IMR-90 (cell line): ENCODE results near the gene CAV2. TPM values are rescaled to one million over a fixed set of nuclear protein-coding genes. Genes with fewer than 3 reads are reported as not detected.

ENCODE experiments used
- ATAC-seq: fragments of 200-7000 bp; cut with Tn5 transposase; 2 replicates; pipeline ENCODE4 v1.9.1; 2020; ENCODE audit warnings: low read depth, mild to moderate bottlenecking, moderate library complexity
- BruUV-seq: library from RNA; stranded (reverse); fragments of 400-500 nt; replicated peaks from 2 replicates; lab custom pipeline; 2021; lab: Mats Ljungman, UMichigan
- CTCF ChIA-PET: fragments of 300-600 bp; formaldehyde crosslinking; extraction: SDS; loops from one replicate; lab custom pipeline; 2021; ENCODE audit warnings: antibody characterized with exemption; lab: Yijun Ruan, JAX
- POLR2A ChIA-PET: fragments of 300-600 bp; sonication (Branson Sonifier 250); formaldehyde crosslinking; loops from one replicate; lab custom pipeline; 2022; ENCODE audit warnings: antibody characterized with exemption; ENCODE audit not compliant: unreplicated experiment; lab: Charles Lee
- DNase-seq: peaks from one replicate; pipeline ENCODE4 v3.0.0; 2013
- H2AFZ ChIP-seq: replicated peaks from 2 replicates; pipeline ENCODE3; 2013; ENCODE audit warnings: low read length, mild to moderate bottlenecking; ENCODE audit not compliant: poor library complexity
- H2AK5ac ChIP-seq: 2 replicates; pipeline ENCODE4 v1.6.1; 2013; ENCODE audit warnings: low read depth, low read length, inconsistent platforms
- H2AK9ac ChIP-seq: replicated peaks from 2 replicates; pipeline ENCODE3; 2013; ENCODE audit warnings: mild to moderate bottlenecking, low read depth, low read length, moderate library complexity; ENCODE audit not compliant: poor library complexity
- H2BK120ac ChIP-seq: 2 replicates; pipeline ENCODE4 v1.6.1; 2013; ENCODE audit warnings: low read depth, low read length, inconsistent platforms
- H2BK15ac ChIP-seq: 3 replicates; pipeline ENCODE4 v1.6.1; 2013; ENCODE audit warnings: low read depth, low read length, inconsistent platforms
- H2BK20ac ChIP-seq: 2 replicates; pipeline ENCODE4 v1.6.1; 2013; ENCODE audit warnings: low read depth, mild to moderate bottlenecking, inconsistent platforms, low read length, moderate library complexity
- H2BK5ac ChIP-seq: 2 replicates; pipeline ENCODE4 v1.6.1; 2013; ENCODE audit warnings: mild to moderate bottlenecking, low read depth, low read length, inconsistent platforms; ENCODE audit not compliant: poor library complexity, severe bottlenecking
- H3K14ac ChIP-seq: replicated peaks from 2 replicates; pipeline ENCODE4 v1.6.1; 2013; ENCODE audit warnings: low read depth, low read length, inconsistent platforms
- H3K18ac ChIP-seq: 2 replicates; pipeline ENCODE4 v1.6.1; 2013; ENCODE audit warnings: low read depth, low read length, control low read depth
- H3K23ac ChIP-seq: 2 replicates; pipeline ENCODE4 v1.6.1; 2013; ENCODE audit warnings: low read depth, low read length, inconsistent platforms
- H3K27ac ChIP-seq: 2 replicates; pipeline ENCODE4 v1.5.1; 2013; ENCODE audit warnings: mild to moderate bottlenecking, control low read depth, low read length; ENCODE audit not compliant: insufficient read depth
- H3K27me3 ChIP-seq: 2 replicates; pipeline ENCODE4 v1.6.1; 2013; ENCODE audit warnings: low read length; ENCODE audit not compliant: control insufficient read depth, insufficient read depth
- H3K36me3 ChIP-seq: 2 replicates; pipeline ENCODE4 v1.6.1; 2013; ENCODE audit warnings: low read length, mixed read lengths; ENCODE audit not compliant: control insufficient read depth, insufficient read depth
- H3K4ac ChIP-seq: 2 replicates; pipeline ENCODE4 v1.6.1; 2013; ENCODE audit warnings: low read depth, low read length, inconsistent platforms
- H3K4me1 ChIP-seq: 2 replicates; pipeline ENCODE4 v1.6.1; 2013; ENCODE audit warnings: low read length, mixed read lengths; ENCODE audit not compliant: control insufficient read depth, insufficient read depth
- H3K4me2 ChIP-seq: 2 replicates; pipeline ENCODE4 v1.6.1; 2013; ENCODE audit warnings: low read depth, mild to moderate bottlenecking, control low read depth, low read length, moderate library complexity
- H3K4me3 ChIP-seq: 2 replicates; pipeline ENCODE4 v1.5.1; 2013; ENCODE audit warnings: low read depth, mild to moderate bottlenecking, control low read depth, low read length, moderate library complexity; ENCODE audit not compliant: insufficient read depth
- H3K56ac ChIP-seq: 2 replicates; pipeline ENCODE4 v1.6.1; 2013; ENCODE audit warnings: low read length, inconsistent platforms; ENCODE audit not compliant: insufficient read depth; ENCODE audit errors: extremely low read depth
- H3K79me1 ChIP-seq, 2 experiments: 2 replicates each; pipeline ENCODE4 v1.6.1; 2013; ENCODE audit warnings: low read length in 2 of 2, inconsistent platforms in 1 of 2, low read depth in 1 of 2
- H3K9ac ChIP-seq: 2 replicates; pipeline ENCODE4 v1.6.1; 2013; ENCODE audit warnings: low read depth, low read length, control low read depth
- H3K9me1 ChIP-seq: 2 replicates; pipeline ENCODE4 v1.6.1; 2013; ENCODE audit warnings: low read length, inconsistent platforms; ENCODE audit not compliant: insufficient read depth
- H3K9me3 ChIP-seq: 2 replicates; pipeline ENCODE4 v1.6.1; 2013; ENCODE audit warnings: low read length; ENCODE audit not compliant: control insufficient read depth, insufficient read depth
- H4K20me1 ChIP-seq: 2 replicates; pipeline ENCODE4 v1.6.1; 2013; ENCODE audit warnings: low read length, inconsistent platforms; ENCODE audit not compliant: insufficient read depth
- H4K5ac ChIP-seq: 2 replicates; pipeline ENCODE4 v1.6.1; 2013; ENCODE audit warnings: mild to moderate bottlenecking, low read depth, low read length, control low read depth
- H4K8ac ChIP-seq, 2 experiments: 2 replicates each; pipeline ENCODE4 v1.6.1; 2013; ENCODE audit warnings: low read depth in 2 of 2, low read length in 2 of 2, control low read depth in 1 of 2, inconsistent platforms in 1 of 2
- H4K91ac ChIP-seq: 2 replicates; pipeline ENCODE4 v1.6.1; 2013; ENCODE audit warnings: low read depth, low read length, inconsistent platforms; ENCODE audit not compliant: insufficient read depth
- BHLHE40 ChIP-seq: fragments of 150-350 bp; IDR thresholded peaks from 2 replicates; pipeline ENCODE4 v1.6.1; 2016; ENCODE audit warnings: mild to moderate bottlenecking, low read depth, low read length
- CHD1 ChIP-seq: IDR thresholded peaks from 2 replicates; pipeline ENCODE4 v1.6.1; 2012; ENCODE audit warnings: low read depth, low read length, improper control_type of control experiment
- CTCF ChIP-seq: conservative IDR thresholded peaks from 2 replicates; pipeline ENCODE4 v1.5.1; 2012; ENCODE audit warnings: mild to moderate bottlenecking, low read depth, low read length, improper control_type of control experiment
- MAZ ChIP-seq: IDR thresholded peaks from 2 replicates; pipeline ENCODE4 v1.6.1; 2012; ENCODE audit warnings: low read depth, mild to moderate bottlenecking, low read length, improper control_type of control experiment, moderate library complexity, borderline replicate concordance
- MXI1 ChIP-seq: IDR thresholded peaks from 2 replicates; pipeline ENCODE4 v1.6.1; 2012; ENCODE audit warnings: low read depth, mild to moderate bottlenecking, low read length, moderate library complexity, borderline replicate concordance
- NFE2L2 ChIP-seq: fragments of 150-350 bp; IDR thresholded peaks from 2 replicates; pipeline ENCODE4 v1.6.1; 2016; ENCODE audit warnings: low read depth, mild to moderate bottlenecking, low read length
- POLR2A ChIP-seq: IDR thresholded peaks from 2 replicates; pipeline ENCODE4 v1.6.1; 2012; ENCODE audit warnings: mild to moderate bottlenecking, low read depth, low read length
- RAD21 ChIP-seq: IDR thresholded peaks from 2 replicates; pipeline ENCODE4 v1.6.1; 2012; ENCODE audit warnings: low read length, improper control_type of control experiment
- RCOR1 ChIP-seq: IDR thresholded peaks from 2 replicates; pipeline ENCODE4 v1.6.1; 2012; ENCODE audit warnings: mild to moderate bottlenecking, low read length, improper control_type of control experiment; ENCODE audit not compliant: insufficient replicate concordance
- RFX5 ChIP-seq: IDR thresholded peaks from 2 replicates; pipeline ENCODE4 v1.8.0; 2012; ENCODE audit warnings: low read depth, mild to moderate bottlenecking, low read length, moderate library complexity
- SMC3 ChIP-seq: fragments of 150-350 bp; IDR thresholded peaks from 2 replicates; pipeline ENCODE4 v1.6.1; 2016; ENCODE audit warnings: low read depth, mild to moderate bottlenecking, antibody characterized with exemption, low read length, moderate library complexity
- USF2 ChIP-seq: fragments of 150-350 bp; IDR thresholded peaks from 2 replicates; pipeline ENCODE4 v1.6.1; 2017; ENCODE audit warnings: mild to moderate bottlenecking, antibody characterized with exemption, low read length, low read depth
- WGBS, 2 experiments: methylation state at CpG; one replicate each; pipeline versions ENCODE4 v1.1.5 to v1.1.7; 2013; ENCODE audit warnings: missing lambda C conversion rate in 2 of 2; ENCODE audit not compliant: insufficient read length in 1 of 2; ENCODE audit errors: extremely low coverage in 2 of 2; 5-methylcytosine and 5-hydroxymethylcytosine counted together
- dilution Hi-C: fragments of 300-500 bp; cut with HindIII; formaldehyde crosslinking; loops from one replicate; pipeline ENCODE4 v1.14.3; 2018; ENCODE audit warnings: low sequenced_read_pairs; ENCODE audit not compliant: unreplicated experiment
- in situ Hi-C: fragments of 300-500 bp; cut with MboI; formaldehyde crosslinking; loops from 3 replicates; pipeline ENCODE4 v1.14.3; 2019; ENCODE audit warnings: low sequenced_read_pairs, inconsistent platforms, mixed read lengths
- intact Hi-C: fragments of 100-400 bp; cut with micrococcal nuclease; formaldehyde crosslinking; loops from 2 replicates; pipeline ENCODE4 v1.10.0; 2022
- polyA plus RNA-seq, 3 experiments: library from polyadenylated mRNA; depleted of rRNA; stranded (reverse); fragments of >200 nt; gene quantifications; 2 replicates each; pipeline ENCODE4 v1.2.3, GENCODE V29; 2012; ENCODE audit warnings: low replicate concordance in 1 of 3
- total RNA-seq: library from RNA; depleted of rRNA; stranded (reverse); fragments of >200 nt; gene quantifications from 2 replicates; pipeline ENCODE4 v1.2.3, GENCODE V29; 2012
- TF ChIP-seq, protein P1 (sequence below): fragments of 150-350 bp; IDR thresholded peaks from 2 replicates; pipeline ENCODE4 v1.6.1; 2016; ENCODE audit warnings: low read depth, mild to moderate bottlenecking, low read length, moderate library complexity, borderline replicate concordance

Gene CAV2
- total and polyA plus RNA-seq, 2 of the 4 experiments (the other 2 are of a cell fraction), result 199 to 265 TPM

GRCh38 chr7:116557901-116558300 lies 58.4 kb downstream of the CAV2 start:
- H2BK120ac ChIP-seq, result no peak overlapping the region
- no peak overlapping the region for H2AFZ ChIP-seq
- H2BK5ac ChIP-seq, result peak overlapping the region; percentile 16
- BruUV-seq, result no TSS peak
- dilution Hi-C loops, result no loop called here
- H2BK15ac ChIP-seq, result no peak overlapping the region
- H4K91ac ChIP-seq, result no peak overlapping the region
- H3K4me1 ChIP-seq, result peaks cover 10% of the 10 kb centered on the region
- no peak overlapping the region for H3K27ac ChIP-seq
- CTCF ChIA-PET, result no interaction called here
- no peak overlapping the region; the same call in 1 of the 2 replicates for H3K14ac ChIP-seq
- ATAC-seq (no peak), DNase-seq (no peak)
- no peak overlapping the region for H3K56ac ChIP-seq
- TF ChIP-seq POLR2A, result no peak
- TF ChIP-seq RFX5, result no peak
- no peak for TF ChIP-seq SMC3
- TF ChIP-seq MXI1, result no peak
- no peak for TF ChIP-seq CTCF
- TF ChIP-seq CHD1, result no peak
- no peak for TF ChIP-seq RAD21
- no peak for TF ChIP-seq BHLHE40
- TF ChIP-seq MAZ, result no peak
- no peak for TF ChIP-seq NFE2L2
- TF ChIP-seq RCOR1, result no peak
- TF ChIP-seq, protein P1, sequence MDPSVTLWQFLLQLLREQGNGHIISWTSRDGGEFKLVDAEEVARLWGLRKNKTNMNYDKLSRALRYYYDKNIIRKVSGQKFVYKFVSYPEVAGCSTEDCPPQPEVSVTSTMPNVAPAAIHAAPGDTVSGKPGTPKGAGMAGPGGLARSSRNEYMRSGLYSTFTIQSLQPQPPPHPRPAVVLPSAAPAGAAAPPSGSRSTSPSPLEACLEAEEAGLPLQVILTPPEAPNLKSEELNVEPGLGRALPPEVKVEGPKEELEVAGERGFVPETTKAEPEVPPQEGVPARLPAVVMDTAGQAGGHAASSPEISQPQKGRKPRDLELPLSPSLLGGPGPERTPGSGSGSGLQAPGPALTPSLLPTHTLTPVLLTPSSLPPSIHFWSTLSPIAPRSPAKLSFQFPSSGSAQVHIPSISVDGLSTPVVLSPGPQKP, result no peak
- no peak for TF ChIP-seq USF2
- H3K23ac ChIP-seq, result no peak overlapping the region; the same call in 1 of the 2 replicates
- H3K4me2 ChIP-seq, result no peak overlapping the region
- H3K4ac ChIP-seq, result peak overlapping the region; percentile 33; the same call in 1 of the 2 replicates
- no peaks in the 10 kb centered on the region for H3K9me3 ChIP-seq
- H4K8ac ChIP-seq, result no peak overlapping the region
- H3K9me1 ChIP-seq, result peaks cover 19% of the 10 kb centered on the region
- no peak overlapping the region for H3K18ac ChIP-seq
- H2AK5ac ChIP-seq, result no peak overlapping the region
- intact Hi-C loops, result no loop called here
- no peak overlapping the region for H2AK9ac ChIP-seq
- peaks cover 22 to 64% of the 10 kb centered on the region in 2 experiments for H3K79me1 ChIP-seq
- no peaks in the 10 kb centered on the region for H3K27me3 ChIP-seq
- H3K36me3 ChIP-seq, result peaks cover 27% of the 10 kb centered on the region
- H3K9ac ChIP-seq, result no peak overlapping the region
- 71% methylated on average over 1 of the region's 4 CpGs; no CpG with 5 or more reads in 1 of the 2 experiments for WGBS, 2 experiments
- POLR2A ChIA-PET, result no interaction called here
- H3K4me3 ChIP-seq, result no peak overlapping the region
- no peak overlapping the region for H2BK20ac ChIP-seq
- H4K5ac ChIP-seq, result no peak overlapping the region
- H4K20me1 ChIP-seq, result peaks cover 15% of the 10 kb centered on the region
- in situ Hi-C loops, result no loop called here
